WTC11 (cell line): ENCODE measurements around the gene COX6A1. TPM values are rescaled to one million over a fixed set of nuclear protein-coding genes. Genes with fewer than 3 reads are reported as not detected.
A peak's percentile ranks its signal among the peaks of the same experiment; 100 is the strongest.

Source experiments
- ATF3 ChIP-seq: sonication (generic); formaldehyde crosslinking; conservative IDR thresholded peaks from 2 replicates; pipeline ENCODE4 v1.8.1; 2022; ENCODE audit warnings: mild to moderate bottlenecking, missing genetic modification reagents
- CREB1 ChIP-seq: sonication (generic); formaldehyde crosslinking; IDR thresholded peaks from 2 replicates; pipeline ENCODE4 v1.8.0; 2023; ENCODE audit warnings: mild to moderate bottlenecking, missing genetic modification reagents
- CREM ChIP-seq: sonication (generic); formaldehyde crosslinking; IDR thresholded peaks from 2 replicates; pipeline ENCODE4 v1.8.1; 2022; ENCODE audit warnings: mild to moderate bottlenecking, missing genetic modification reagents, moderate library complexity
- EMX1 ChIP-seq: fragments of 250-450 bp; sonication (Bioruptor Pico); IDR thresholded peaks from 2 replicates; pipeline ENCODE4 v1.8.0; 2021; ENCODE audit warnings: mild to moderate bottlenecking
- ESRRA ChIP-seq: sonication (generic); formaldehyde crosslinking; IDR thresholded peaks from 2 replicates; pipeline ENCODE4 v1.8.1; 2022; ENCODE audit warnings: mild to moderate bottlenecking, missing genetic modification reagents, borderline replicate concordance
- JAZF1 ChIP-seq: fragments of 250-450 bp; sonication (Bioruptor Pico); IDR thresholded peaks from 2 replicates; pipeline ENCODE4 v1.9.0; 2021; ENCODE audit warnings: moderate library complexity, mild to moderate bottlenecking, inconsistent platforms
- KAT7 ChIP-seq: sonication (generic); formaldehyde crosslinking; IDR thresholded peaks from 2 replicates; pipeline ENCODE4 v1.8.1; 2023; ENCODE audit warnings: missing genetic modification reagents, mild to moderate bottlenecking, borderline replicate concordance
- NR2C2 ChIP-seq: sonication (generic); formaldehyde crosslinking; IDR thresholded peaks from 2 replicates; pipeline ENCODE4 v1.8.0; 2022; ENCODE audit warnings: mild to moderate bottlenecking, missing genetic modification reagents
- STAT6 ChIP-seq: sonication (generic); formaldehyde crosslinking; conservative IDR thresholded peaks from 2 replicates; pipeline ENCODE4 v1.8.1; 2023; ENCODE audit warnings: mild to moderate bottlenecking, low read depth, missing genetic modification reagents, moderate library complexity
- TCF7 ChIP-seq: sonication (generic); formaldehyde crosslinking; IDR thresholded peaks from 2 replicates; pipeline ENCODE4 v1.8.0; 2022; ENCODE audit warnings: mild to moderate bottlenecking, low read depth, missing genetic modification reagents, moderate library complexity
- ZSCAN18 ChIP-seq: fragments of 250-450 bp; sonication (Bioruptor Pico); IDR thresholded peaks from 2 replicates; pipeline ENCODE4 v2.1.2; 2022; ENCODE audit warnings: mild to moderate bottlenecking, moderate library complexity
- total RNA-seq: library from RNA; stranded (reverse); gene quantifications from 3 replicates; pipeline ENCODE4 v1.2.3, GENCODE V29; 2021
- TF ChIP-seq, protein P1 (sequence below): fragments of 250-450 bp; sonication (Bioruptor Pico); conservative IDR thresholded peaks from 2 replicates; pipeline ENCODE4 v1.9.0; 2021; ENCODE audit warnings: mild to moderate bottlenecking
- TF ChIP-seq, protein P2 (sequence below): fragments of 250-450 bp; sonication (Bioruptor Pico); IDR thresholded peaks from 2 replicates; pipeline ENCODE4 v1.9.0; 2021; ENCODE audit warnings: mild to moderate bottlenecking
- TF ChIP-seq, protein P3 (sequence below): sonication (generic); formaldehyde crosslinking; IDR thresholded peaks from 2 replicates; pipeline ENCODE4 v1.8.0; 2022; ENCODE audit warnings: mild to moderate bottlenecking, missing genetic modification reagents
- TF ChIP-seq, protein P4 (sequence below): fragments of 250-450 bp; sonication (Bioruptor Pico); IDR thresholded peaks from 2 replicates; pipeline ENCODE4 v1.8.0; 2021; ENCODE audit warnings: mild to moderate bottlenecking
- TF ChIP-seq, protein P5 (sequence below): sonication (generic); formaldehyde crosslinking; IDR thresholded peaks from 2 replicates; pipeline ENCODE4 v1.8.0; 2023; ENCODE audit warnings: missing genetic modification reagents, mild to moderate bottlenecking, borderline replicate concordance

COX6A1 gene
- total RNA-seq, 1 experiment from 2014 or later, result 573 TPM

DNA sequence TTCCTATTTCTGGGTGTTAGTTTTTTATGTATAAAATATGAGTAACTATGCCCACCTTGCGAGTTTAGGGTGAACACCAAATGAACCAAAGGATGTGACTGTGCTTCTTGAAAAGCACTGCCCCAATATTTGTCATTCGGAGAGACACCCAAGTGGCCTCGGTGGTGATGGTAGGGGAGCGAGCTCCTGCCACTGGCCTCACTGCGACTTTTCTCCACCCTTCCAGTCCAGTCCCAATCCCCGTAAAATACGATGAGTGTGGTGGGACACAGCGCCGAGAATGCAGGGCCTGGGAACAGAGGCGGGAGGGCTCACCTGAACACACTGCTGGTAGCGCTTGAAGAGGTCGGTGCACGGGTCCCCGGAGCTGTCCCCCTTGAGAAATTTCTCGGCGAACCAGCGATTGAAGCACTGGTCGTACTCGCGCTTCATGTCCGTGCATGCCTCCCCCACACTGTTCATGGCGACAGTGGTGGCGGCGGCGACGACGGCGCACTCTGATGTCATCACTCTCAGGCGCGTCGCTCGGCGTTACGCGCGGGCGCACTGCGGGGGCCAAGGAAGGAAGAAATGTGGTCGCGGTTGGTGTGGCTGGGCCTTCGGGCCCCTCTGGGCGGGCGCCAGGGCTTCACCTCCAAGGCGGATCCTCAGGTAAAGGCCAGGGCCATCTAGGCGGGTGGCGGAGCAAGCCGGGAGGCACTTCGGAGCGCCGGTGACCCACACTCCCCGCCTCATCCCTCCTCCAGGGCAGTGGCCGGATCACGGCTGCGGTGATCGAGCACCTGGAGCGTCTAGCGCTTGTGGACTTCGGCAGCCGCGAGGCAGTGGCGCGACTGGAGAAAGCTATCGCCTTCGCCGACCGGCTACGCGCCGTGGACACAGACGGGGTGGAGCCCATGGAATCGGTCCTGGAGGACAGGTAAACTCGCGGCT is 8.3 kb downstream of the COX6A1 start, which contains the start of the genes GATC and TRIAP1 (continued):
- TF ChIP-seq, protein P1, sequence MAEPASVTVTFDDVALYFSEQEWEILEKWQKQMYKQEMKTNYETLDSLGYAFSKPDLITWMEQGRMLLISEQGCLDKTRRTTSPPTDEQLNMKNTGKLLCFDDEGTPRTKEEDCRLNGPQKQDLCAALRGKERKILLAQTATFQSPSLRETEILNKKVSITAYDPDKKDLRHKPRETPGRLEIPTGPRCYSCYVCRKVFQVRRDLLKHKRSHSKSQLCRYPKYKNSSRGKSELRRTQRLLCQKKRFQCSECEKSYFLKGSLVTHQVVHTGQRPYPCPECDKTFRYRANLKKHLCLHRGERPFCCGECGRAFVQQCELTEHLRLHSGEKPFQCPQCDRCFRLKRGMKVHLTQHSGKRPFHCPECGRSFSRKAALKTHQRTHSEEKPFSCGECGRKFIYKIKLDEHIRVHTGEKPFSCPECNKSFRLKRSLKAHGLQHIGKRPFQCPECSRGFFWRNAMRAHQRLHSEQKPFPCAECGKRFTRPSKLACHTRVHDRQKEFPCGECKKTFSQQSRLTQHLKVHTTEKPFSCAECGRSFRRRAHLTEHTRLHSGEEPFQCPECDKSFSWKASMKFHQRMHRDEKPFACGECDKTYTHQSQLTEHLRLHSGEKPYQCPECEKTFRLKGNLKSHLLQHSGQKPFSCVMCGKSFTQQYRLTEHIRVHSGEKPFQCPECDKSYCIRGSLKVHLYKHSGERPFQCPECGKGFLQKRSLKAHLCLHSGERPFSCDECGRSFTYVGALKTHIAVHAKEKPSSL (CRISPR knock-in tag), result no peak
- TF ChIP-seq, protein P2, sequence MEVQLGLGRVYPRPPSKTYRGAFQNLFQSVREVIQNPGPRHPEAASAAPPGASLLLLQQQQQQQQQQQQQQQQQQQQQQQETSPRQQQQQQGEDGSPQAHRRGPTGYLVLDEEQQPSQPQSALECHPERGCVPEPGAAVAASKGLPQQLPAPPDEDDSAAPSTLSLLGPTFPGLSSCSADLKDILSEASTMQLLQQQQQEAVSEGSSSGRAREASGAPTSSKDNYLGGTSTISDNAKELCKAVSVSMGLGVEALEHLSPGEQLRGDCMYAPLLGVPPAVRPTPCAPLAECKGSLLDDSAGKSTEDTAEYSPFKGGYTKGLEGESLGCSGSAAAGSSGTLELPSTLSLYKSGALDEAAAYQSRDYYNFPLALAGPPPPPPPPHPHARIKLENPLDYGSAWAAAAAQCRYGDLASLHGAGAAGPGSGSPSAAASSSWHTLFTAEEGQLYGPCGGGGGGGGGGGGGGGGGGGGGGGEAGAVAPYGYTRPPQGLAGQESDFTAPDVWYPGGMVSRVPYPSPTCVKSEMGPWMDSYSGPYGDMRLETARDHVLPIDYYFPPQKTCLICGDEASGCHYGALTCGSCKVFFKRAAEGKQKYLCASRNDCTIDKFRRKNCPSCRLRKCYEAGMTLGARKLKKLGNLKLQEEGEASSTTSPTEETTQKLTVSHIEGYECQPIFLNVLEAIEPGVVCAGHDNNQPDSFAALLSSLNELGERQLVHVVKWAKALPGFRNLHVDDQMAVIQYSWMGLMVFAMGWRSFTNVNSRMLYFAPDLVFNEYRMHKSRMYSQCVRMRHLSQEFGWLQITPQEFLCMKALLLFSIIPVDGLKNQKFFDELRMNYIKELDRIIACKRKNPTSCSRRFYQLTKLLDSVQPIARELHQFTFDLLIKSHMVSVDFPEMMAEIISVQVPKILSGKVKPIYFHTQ, result no peak
- peak; percentile 67; the same call in 1 of the 2 replicates for TF ChIP-seq TCF7 (CRISPR knock-in tag)
- TF ChIP-seq KAT7, result peak; percentile 96; the same call in 1 of the 2 replicates
- TF ChIP-seq ESRRA (CRISPR knock-in tag), result peak; percentile 64; the same call in 1 of the 2 replicates
- TF ChIP-seq, protein P3, sequence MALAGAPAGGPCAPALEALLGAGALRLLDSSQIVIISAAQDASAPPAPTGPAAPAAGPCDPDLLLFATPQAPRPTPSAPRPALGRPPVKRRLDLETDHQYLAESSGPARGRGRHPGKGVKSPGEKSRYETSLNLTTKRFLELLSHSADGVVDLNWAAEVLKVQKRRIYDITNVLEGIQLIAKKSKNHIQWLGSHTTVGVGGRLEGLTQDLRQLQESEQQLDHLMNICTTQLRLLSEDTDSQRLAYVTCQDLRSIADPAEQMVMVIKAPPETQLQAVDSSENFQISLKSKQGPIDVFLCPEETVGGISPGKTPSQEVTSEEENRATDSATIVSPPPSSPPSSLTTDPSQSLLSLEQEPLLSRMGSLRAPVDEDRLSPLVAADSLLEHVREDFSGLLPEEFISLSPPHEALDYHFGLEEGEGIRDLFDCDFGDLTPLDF (CRISPR knock-in tag), result no peak
- TF ChIP-seq STAT6 (CRISPR knock-in tag), result no peak
- peak; percentile 100 for TF ChIP-seq CREM (CRISPR knock-in tag)
- TF ChIP-seq JAZF1 (CRISPR knock-in tag), result no peak
- no peak for TF ChIP-seq ATF3 (CRISPR knock-in tag)
- TF ChIP-seq, protein P4, sequence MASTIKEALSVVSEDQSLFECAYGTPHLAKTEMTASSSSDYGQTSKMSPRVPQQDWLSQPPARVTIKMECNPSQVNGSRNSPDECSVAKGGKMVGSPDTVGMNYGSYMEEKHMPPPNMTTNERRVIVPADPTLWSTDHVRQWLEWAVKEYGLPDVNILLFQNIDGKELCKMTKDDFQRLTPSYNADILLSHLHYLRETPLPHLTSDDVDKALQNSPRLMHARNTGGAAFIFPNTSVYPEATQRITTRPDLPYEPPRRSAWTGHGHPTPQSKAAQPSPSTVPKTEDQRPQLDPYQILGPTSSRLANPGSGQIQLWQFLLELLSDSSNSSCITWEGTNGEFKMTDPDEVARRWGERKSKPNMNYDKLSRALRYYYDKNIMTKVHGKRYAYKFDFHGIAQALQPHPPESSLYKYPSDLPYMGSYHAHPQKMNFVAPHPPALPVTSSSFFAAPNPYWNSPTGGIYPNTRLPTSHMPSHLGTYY (CRISPR knock-in tag), result no peak
- TF ChIP-seq NR2C2 (CRISPR knock-in tag), result no peak
- TF ChIP-seq CREB1 (CRISPR knock-in tag), result peak; percentile 98
- TF ChIP-seq EMX1 (CRISPR knock-in tag), result no peak
- TF ChIP-seq, protein P5, sequence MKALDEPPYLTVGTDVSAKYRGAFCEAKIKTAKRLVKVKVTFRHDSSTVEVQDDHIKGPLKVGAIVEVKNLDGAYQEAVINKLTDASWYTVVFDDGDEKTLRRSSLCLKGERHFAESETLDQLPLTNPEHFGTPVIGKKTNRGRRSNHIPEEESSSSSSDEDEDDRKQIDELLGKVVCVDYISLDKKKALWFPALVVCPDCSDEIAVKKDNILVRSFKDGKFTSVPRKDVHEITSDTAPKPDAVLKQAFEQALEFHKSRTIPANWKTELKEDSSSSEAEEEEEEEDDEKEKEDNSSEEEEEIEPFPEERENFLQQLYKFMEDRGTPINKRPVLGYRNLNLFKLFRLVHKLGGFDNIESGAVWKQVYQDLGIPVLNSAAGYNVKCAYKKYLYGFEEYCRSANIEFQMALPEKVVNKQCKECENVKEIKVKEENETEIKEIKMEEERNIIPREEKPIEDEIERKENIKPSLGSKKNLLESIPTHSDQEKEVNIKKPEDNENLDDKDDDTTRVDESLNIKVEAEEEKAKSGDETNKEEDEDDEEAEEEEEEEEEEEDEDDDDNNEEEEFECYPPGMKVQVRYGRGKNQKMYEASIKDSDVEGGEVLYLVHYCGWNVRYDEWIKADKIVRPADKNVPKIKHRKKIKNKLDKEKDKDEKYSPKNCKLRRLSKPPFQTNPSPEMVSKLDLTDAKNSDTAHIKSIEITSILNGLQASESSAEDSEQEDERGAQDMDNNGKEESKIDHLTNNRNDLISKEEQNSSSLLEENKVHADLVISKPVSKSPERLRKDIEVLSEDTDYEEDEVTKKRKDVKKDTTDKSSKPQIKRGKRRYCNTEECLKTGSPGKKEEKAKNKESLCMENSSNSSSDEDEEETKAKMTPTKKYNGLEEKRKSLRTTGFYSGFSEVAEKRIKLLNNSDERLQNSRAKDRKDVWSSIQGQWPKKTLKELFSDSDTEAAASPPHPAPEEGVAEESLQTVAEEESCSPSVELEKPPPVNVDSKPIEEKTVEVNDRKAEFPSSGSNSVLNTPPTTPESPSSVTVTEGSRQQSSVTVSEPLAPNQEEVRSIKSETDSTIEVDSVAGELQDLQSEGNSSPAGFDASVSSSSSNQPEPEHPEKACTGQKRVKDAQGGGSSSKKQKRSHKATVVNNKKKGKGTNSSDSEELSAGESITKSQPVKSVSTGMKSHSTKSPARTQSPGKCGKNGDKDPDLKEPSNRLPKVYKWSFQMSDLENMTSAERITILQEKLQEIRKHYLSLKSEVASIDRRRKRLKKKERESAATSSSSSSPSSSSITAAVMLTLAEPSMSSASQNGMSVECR (CRISPR knock-in tag), result peak; percentile 94
- TF ChIP-seq ZSCAN18, result no peak
